ENCODE data around the gene PRKAG2. TPM values are rescaled to one million over a fixed set of nuclear protein-coding genes. Genes with fewer than 3 reads are reported as not detected.

Gene PRKAG2
- total and polyA plus RNA-seq, 5 donors: 162 to 298 (median 181) TPM

DNA sequence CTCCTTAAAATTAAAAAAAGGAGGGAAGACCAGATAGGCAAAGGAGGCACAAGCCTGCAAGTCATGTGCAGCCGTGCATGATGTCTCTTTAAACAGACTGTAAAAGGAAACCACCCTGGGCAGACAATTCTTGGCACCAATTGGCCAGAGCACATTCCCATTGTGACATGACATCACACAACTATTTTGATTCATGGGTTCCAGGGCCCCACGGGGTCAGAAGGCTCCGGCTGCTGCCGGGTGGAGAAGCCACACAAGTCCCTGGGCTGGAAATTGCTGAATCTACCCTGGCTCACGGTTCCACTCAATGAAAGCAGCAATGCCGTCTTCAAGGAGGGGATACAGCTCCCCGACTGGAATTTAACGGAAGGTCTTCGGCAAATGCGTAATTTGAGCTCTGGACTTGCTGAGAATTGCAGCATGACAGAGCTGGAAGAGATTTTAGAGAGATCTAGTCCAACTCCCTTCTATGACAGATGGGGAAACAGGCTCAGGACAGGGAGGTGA, 140.5 kb downstream of the PRKAG2 start:
- 6% methylated on average over 10 of the region's 10 CpGs for WGBS
- Histone ChIP-seq H3K4me3 (ENCODE audit: low read length) (peak overlapping the region; percentile 62), H3K9me3 (ENCODE audit: control insufficient read depth, low read length) (no peaks in the 10 kb centered on the region), H3K4me1 (ENCODE audit: control insufficient read depth, insufficient read depth, low read length) (no peaks in the 10 kb centered on the region), H3K27me3 (ENCODE audit: control insufficient read depth, insufficient read depth) (no peaks in the 10 kb centered on the region), H3K27ac (ENCODE audit: low read length) (peak overlapping the region; percentile 91)
- DNase-seq: peak; percentile 78 to 86 (median 81)
- peak; percentile 88 to 89 for ATAC-seq
- intact Hi-C loops (cut with DNase I): loop anchor here in 1 of 4 donors (10.0 kb wide), 1 partner anchor 272 kb away; no protein-coding TSS in a partner anchor

DNA sequence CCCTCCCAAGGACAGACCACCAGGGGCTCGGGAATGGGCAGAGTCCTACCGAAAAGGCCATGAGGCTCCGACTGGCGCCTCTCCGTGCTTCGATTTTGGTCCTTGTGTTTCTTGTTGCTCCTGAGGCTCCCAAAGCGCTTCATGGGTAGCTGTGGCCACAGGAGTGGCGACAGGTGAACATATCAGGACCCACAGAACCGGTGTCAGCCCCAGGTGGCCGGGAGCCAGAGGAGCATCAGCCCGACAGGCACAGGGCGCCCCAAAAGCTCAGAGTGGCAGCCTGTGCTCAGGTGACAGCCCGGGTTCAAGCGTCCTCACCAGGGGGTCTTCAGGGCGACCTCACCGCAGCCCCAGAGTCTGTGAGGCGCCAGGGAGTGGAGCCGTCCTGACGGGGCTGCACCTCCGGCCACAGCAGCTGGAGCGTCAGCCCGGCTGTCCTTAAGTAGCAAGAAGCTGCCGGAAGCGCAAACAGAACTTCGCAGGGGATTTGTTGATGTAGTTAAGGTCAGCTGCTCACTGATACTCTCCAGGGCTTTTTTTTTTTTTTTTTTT, 141.0 kb downstream of the PRKAG2 start:
- 26% methylated on average over 25 of the region's 25 CpGs for WGBS
- intact Hi-C loops (cut with DNase I): loop anchor here in 1 of 4 donors (10.0 kb wide), 1 partner anchor 271 kb away; no protein-coding TSS in a partner anchor
- Histone ChIP-seq H3K27me3 (ENCODE audit: control insufficient read depth, insufficient read depth) (no peaks in the 10 kb centered on the region), H3K4me3 (ENCODE audit: low read length) (peak overlapping the region; percentile 62), H3K9me3 (ENCODE audit: control insufficient read depth, low read length) (no peaks in the 10 kb centered on the region), H3K4me1 (ENCODE audit: control insufficient read depth, insufficient read depth, low read length) (no peaks in the 10 kb centered on the region), H3K27ac (ENCODE audit: low read length) (peak overlapping the region; percentile 82)
- DNase-seq (peak in 1 of 3 donors; percentile 78), ATAC-seq (peak; percentile 63)

DNA sequence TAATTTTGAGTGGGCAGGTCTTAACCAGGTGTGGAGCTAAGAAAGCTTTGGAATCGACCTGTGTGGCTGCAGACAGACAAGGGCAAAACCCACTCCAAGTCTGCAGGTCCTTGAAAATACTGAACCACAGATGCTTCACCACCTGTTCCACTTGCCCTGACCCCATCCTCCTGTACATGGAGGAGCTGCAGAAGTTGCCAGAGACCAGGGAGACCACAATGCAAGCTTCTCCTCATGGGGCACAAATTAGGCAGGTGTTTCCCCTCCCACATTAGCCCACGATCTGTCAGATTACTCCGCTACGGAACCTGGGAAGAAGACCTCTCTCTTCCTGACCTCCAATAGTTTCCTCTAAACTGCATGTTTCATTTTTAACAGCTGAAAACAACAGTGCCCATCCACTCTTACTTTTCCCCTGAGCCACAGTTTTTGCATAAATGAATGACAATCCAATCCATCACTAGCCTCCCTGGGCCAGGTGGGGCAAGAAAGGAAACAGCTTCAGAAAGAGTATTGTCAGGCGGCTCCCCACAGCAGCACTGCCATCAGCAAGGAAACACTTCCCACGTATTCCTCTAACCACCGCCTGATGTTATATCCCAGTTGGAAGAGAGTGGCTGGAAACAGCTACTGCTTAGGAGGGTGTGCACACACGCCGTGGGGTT, 141.6 kb downstream of the PRKAG2 start:
- peak overlapping the region; percentile 62 for H3K4me3 ChIP-seq (ENCODE audit: low read length)
- DNase-seq: no peak
- no peaks in the 10 kb centered on the region for H3K9me3 ChIP-seq (ENCODE audit: control insufficient read depth, low read length)
- peak overlapping the region; percentile 82 for H3K27ac ChIP-seq (ENCODE audit: low read length)
- intact Hi-C loops (cut with DNase I): loop anchor here in 1 of 4 donors (10.0 kb wide), 1 partner anchor 271 kb away; no protein-coding TSS in a partner anchor
- ATAC-seq: peak in 1 of 2 donors; percentile 3
- H3K4me1 ChIP-seq (ENCODE audit: control insufficient read depth, insufficient read depth, low read length): no peaks in the 10 kb centered on the region
- H3K27me3 ChIP-seq (ENCODE audit: control insufficient read depth, insufficient read depth): no peaks in the 10 kb centered on the region
- WGBS: 47% methylated on average over 9 of the region's 9 CpGs

DNA sequence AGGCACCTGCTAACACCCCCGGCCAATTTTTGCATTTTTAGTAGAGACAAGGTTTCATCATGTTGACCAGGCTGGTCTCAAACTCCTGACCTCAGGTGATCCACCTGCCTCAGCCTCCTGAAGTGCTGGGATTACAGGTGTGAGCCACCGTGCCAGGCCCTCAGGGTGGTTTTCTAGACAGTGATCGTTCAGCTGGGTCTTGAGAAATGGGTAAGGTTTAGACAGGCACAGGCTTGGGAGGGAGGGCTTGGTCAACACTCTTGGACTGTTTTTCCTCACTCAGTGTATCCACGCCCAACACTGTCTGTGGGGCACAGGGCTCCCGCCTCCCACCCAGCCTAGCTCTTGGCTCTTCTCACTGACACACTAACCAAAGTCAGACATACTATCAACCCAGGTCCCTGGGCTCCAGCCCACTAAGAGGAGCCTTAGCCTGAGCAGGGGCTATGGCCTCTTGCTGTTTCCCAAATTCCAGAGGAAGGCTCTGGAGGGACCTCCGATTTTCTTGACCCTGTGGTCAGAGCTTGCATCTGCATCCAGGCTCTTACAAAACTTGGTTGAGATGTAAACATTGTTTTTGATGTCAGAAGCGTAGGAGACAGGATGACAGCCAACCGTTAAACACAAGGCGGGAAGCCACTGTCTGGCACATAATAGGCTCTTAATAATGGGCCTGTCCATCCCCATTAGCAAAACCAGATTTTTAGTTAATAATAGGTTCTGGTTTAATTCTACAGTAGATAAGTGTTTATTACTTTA, 143.9 kb downstream of the PRKAG2 start:
- H3K4me1 ChIP-seq (ENCODE audit: control insufficient read depth, insufficient read depth, low read length): peaks cover 2% of the 10 kb centered on the region
- intact Hi-C loops (cut with DNase I): loop anchor here in 1 of 4 donors (10.0 kb wide), 1 partner anchor 268 kb away; no protein-coding TSS in a partner anchor
- H3K4me3 ChIP-seq (ENCODE audit: low read length): peak overlapping the region; percentile 62
- DNase-seq (peak in 1 of 3 donors; percentile 60), ATAC-seq (peak in 1 of 2 donors; percentile 10)
- H3K27me3 ChIP-seq (ENCODE audit: control insufficient read depth, insufficient read depth): no peaks in the 10 kb centered on the region
- H3K27ac ChIP-seq (ENCODE audit: low read length): peak overlapping the region; percentile 46
- H3K9me3 ChIP-seq (ENCODE audit: control insufficient read depth, low read length): no peaks in the 10 kb centered on the region
- 64% methylated on average over 9 of the region's 9 CpGs for WGBS

DNA sequence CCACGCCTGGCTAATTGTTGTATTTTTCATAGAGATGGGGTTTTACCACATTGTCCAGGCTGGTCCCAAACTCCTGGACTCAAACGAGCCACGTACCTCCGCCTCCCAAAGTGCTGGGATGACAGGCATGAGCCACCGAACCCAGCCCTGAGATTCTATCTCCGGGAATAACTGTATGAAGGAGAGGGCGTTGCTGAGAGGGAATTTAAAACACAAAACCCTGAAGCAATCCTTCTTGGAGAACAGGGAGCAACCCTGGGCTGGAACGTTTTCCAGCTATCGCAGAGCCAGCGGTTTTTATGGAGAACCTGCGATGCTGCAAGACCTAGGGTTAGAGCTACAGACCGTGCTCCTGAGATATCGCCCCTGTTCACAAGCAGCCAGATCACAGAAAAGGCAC, 144.6 kb downstream of the PRKAG2 start:
- peak overlapping the region; percentile 46 for H3K27ac ChIP-seq (ENCODE audit: low read length)
- no peaks in the 10 kb centered on the region for H3K9me3 ChIP-seq (ENCODE audit: control insufficient read depth, low read length)
- intact Hi-C loops (cut with DNase I): loop anchor here in 1 of 4 donors (10.0 kb wide), 1 partner anchor 267 kb away; no protein-coding TSS in a partner anchor
- no peak overlapping the region for H3K4me3 ChIP-seq (ENCODE audit: low read length)
- WGBS: 69% methylated on average over 13 of the region's 13 CpGs
- ATAC-seq (no peak), DNase-seq (no peak)
- no peaks in the 10 kb centered on the region for H3K27me3 ChIP-seq (ENCODE audit: control insufficient read depth, insufficient read depth)
- H3K4me1 ChIP-seq (ENCODE audit: control insufficient read depth, insufficient read depth, low read length): peaks cover 4% of the 10 kb centered on the region

DNA sequence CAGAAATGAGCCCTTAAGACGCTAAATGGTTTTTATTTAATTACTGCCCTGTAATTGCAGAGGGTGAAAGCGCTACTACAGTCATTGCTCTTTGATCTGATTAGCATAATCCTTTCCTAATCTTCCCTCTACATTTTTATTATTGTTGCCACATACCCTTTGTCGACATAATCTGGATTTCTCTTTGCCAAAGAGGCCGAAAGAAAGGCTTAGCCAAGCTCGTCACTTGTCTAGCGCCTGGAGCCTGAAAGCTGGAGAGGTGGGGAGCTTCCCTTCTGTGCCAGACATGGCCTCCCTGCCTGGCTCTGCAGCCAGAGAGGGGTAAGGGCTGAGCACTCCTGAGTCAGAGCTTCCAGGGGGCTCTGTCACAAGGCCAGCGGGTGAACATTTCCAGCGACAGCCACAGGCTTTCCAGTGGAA, 145.9 kb downstream of the PRKAG2 start:
- H3K9me3 ChIP-seq (ENCODE audit: control insufficient read depth, low read length): no peaks in the 10 kb centered on the region
- peak overlapping the region; percentile 46 for H3K27ac ChIP-seq (ENCODE audit: low read length)
- H3K4me3 ChIP-seq (ENCODE audit: low read length): no peak overlapping the region
- 66% methylated on average over 8 of the region's 8 CpGs for WGBS
- H3K27me3 ChIP-seq (ENCODE audit: control insufficient read depth, insufficient read depth): no peaks in the 10 kb centered on the region
- ATAC-seq (peak in 1 of 2 donors; percentile 30), DNase-seq (no peak)
- H3K4me1 ChIP-seq (ENCODE audit: control insufficient read depth, insufficient read depth, low read length): peaks cover 7% of the 10 kb centered on the region
- intact Hi-C loops (cut with DNase I): loop anchor here in 1 of 4 donors (10.0 kb wide), 1 partner anchor 266 kb away; no protein-coding TSS in a partner anchor

DNA sequence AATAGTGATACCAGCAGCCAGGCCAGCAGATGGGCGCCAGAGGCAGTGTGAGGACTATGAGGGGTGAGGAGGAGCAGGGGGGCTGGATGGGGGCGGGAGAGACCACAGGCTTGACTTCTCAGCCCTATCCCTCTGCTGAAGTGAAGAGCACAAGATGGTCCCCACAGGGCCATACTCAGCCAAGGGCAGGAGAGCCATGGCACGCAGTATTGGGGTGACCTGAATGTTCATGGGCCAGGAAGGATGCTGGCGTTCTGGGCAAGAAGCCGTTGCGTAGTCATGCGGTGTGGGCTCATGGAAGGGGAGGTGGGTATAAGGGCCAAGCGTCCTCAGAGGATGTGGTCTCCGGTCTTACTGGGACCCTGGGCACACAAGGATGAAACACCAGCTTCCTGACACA, 146.3 kb downstream of the PRKAG2 start:
- no peak overlapping the region for H3K4me3 ChIP-seq (ENCODE audit: low read length)
- WGBS: 80% methylated on average over 9 of the region's 9 CpGs
- peaks cover 7% of the 10 kb centered on the region for H3K4me1 ChIP-seq (ENCODE audit: control insufficient read depth, insufficient read depth, low read length)
- H3K27ac ChIP-seq (ENCODE audit: low read length): peak overlapping the region; percentile 46
- H3K27me3 ChIP-seq (ENCODE audit: control insufficient read depth, insufficient read depth): no peaks in the 10 kb centered on the region
- no peak for ATAC-seq
- DNase-seq: no peak
- intact Hi-C loops (cut with DNase I): loop anchor here in 1 of 4 donors (10.0 kb wide), 1 partner anchor 266 kb away; no protein-coding TSS in a partner anchor
- no peaks in the 10 kb centered on the region for H3K9me3 ChIP-seq (ENCODE audit: control insufficient read depth, low read length)

DNA sequence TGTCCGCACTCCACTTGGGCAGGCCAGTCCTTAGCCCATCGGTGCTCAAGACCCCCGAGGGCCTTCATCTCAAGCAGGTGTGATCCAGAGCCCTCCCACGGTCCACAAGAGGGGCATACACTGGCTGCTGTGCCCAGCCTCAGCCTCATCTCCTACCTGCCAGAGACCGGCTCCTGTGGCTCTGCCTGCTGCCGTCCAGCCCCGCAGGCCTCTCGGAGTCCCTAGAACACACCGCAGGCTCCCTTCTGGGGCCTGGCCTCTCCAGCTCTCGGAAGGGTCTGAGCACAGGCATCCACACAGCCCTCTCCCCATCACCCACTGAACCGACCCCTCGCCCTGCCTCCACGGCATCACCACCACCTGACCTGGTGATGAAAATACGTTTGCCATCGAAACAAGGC, 147.4 kb downstream of the PRKAG2 start:
- 67% methylated on average over 15 of the region's 15 CpGs for WGBS
- intact Hi-C loops (cut with DNase I): no loop called here
- H3K4me3 ChIP-seq (ENCODE audit: low read length): no peak overlapping the region

DNA sequence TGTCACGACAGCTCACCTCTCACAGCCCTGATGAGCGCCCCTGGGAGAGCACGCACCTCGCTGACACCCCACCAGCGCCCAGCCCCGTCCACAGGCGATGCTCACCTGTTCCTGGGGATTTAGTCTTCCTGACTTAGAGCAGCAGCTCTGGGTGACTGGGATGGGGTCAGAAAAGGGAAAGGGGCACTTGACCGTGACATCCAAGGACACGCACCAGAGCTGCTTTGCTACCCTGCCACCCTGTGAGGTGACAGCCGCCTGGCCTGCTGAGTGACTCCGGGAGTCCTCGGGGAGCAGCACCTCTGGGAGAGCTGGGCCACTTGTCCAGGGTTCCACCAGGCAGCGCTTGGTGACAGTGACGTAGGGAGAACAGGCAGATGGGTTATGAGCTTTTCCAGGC, 148.2 kb downstream of the PRKAG2 start:
- 75% methylated on average over 14 of the region's 14 CpGs for WGBS
- H3K9me3 ChIP-seq (ENCODE audit: control insufficient read depth, low read length): no peaks in the 10 kb centered on the region
- no peak overlapping the region for H3K4me3 ChIP-seq (ENCODE audit: low read length)
- ATAC-seq (peak; percentile 15 to 39), DNase-seq (peak in 2 of 3 donors; percentile 52 to 71)
- H3K4me1 ChIP-seq (ENCODE audit: control insufficient read depth, insufficient read depth, low read length): peaks cover 7% of the 10 kb centered on the region
- peak overlapping the region; percentile 87 for H3K27ac ChIP-seq (ENCODE audit: low read length)
- intact Hi-C loops (cut with DNase I): no loop called here
- no peaks in the 10 kb centered on the region for H3K27me3 ChIP-seq (ENCODE audit: control insufficient read depth, insufficient read depth)

More for the DNA sequence above, 147.4 kb downstream of the PRKAG2 start:
- Histone ChIP-seq H3K27me3 (ENCODE audit: control insufficient read depth, insufficient read depth) (no peaks in the 10 kb centered on the region), H3K9me3 (ENCODE audit: control insufficient read depth, low read length) (no peaks in the 10 kb centered on the region), H3K27ac (ENCODE audit: low read length) (peak overlapping the region; percentile 87), H3K4me1 (ENCODE audit: control insufficient read depth, insufficient read depth, low read length) (peaks cover 7% of the 10 kb centered on the region)
- ATAC-seq (no peak), DNase-seq (no peak)

DNA sequence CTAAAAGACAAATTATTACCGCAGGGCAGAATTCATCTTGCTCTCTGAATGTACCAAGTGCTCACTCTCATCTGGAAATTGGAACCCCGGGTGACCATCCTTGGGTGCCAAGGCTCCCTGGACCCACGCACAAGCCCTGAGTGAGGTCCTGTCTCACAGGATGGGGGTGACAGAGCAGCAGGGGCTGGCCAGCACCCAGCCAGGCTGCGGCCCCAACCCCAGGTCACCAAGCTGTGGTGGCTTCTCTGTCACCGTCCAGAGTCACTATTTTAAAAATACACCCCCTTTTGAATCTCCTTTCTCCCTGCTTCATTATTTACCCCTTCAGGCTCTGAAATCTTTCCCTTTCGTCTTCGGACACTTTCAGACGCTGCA, 148.6 kb downstream of the PRKAG2 start:
- whole genome bisulfite sequencing: 66% methylated on average over 8 of the region's 8 CpGs
- Histone ChIP-seq H3K4me3 (ENCODE audit: low read length) (no peak overlapping the region), H3K27me3 (ENCODE audit: control insufficient read depth, insufficient read depth) (no peaks in the 10 kb centered on the region), H3K4me1 (ENCODE audit: control insufficient read depth, insufficient read depth, low read length) (peaks cover 9% of the 10 kb centered on the region), H3K9me3 (ENCODE audit: control insufficient read depth, low read length) (no peaks in the 10 kb centered on the region), H3K27ac (ENCODE audit: low read length) (peak overlapping the region; percentile 87)
- DNase-seq (no peak), ATAC-seq (no peak)
- intact Hi-C loops (cut with DNase I): no loop called here

All from right cardiac atrium (tissue), 5 donors.